Measurements from ENCODE around the gene SLC9A3. TPM values are rescaled to one million over a fixed set of nuclear protein-coding genes. Genes with fewer than 3 reads are reported as not detected.

The SLC9A3 gene
- total RNA-seq, 4 donors from 2014 or later = 5.9 to 8.2 (median 7.6) TPM

DNA sequence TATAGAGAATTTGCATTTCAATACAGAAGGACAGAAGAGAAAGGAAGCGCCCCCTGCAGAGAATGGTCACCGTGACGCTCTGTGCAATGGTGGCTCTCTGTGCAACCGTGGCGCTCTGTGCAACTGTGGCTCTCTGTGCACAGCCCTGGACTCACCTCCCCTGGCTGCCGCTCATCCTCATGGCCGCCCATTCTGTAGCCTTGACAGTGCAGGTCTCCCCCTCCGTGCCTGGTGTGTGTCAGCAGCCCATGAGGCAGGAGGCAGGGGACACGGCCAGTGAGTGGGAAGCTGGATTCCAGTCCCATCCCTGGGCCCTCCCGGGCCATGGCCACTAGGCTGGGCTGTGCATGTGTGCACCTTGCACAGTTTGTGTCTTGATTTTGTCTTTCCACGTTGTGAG is 69.3 kb downstream of the SLC9A3 start:
- DNase-seq = no peak
- 83 to 94% methylated on average over 11 of the region's 11 CpGs for WGBS, 2 donors
- TF ChIP-seq POLR2A (IDR thresholded peaks at IDR 0.05) (no peak), CTCF (IDR thresholded peaks at IDR 0.05) (no peak)
- H3K4me1 ChIP-seq = peaks cover 0 to 6% of the 10 kb centered on the region in 2 donors
- no peak overlapping the region for H3K27ac ChIP-seq
- intact Hi-C loops (cut with DNase I) = no loop called here
- H3K36me3 ChIP-seq = peaks cover 34 to 51% of the 10 kb centered on the region in 2 donors
- H3K27me3 ChIP-seq = no peaks in the 10 kb centered on the region
- no peak overlapping the region for H3K4me3 ChIP-seq (replicated peaks in 1 of 3)
- H3K9me3 ChIP-seq = no peaks in the 10 kb centered on the region

GRCh38 chr5:453725-454481 is 70.3 kb downstream of the SLC9A3 start:
- WGBS, 2 donors = 91 to 93% methylated on average over 12 to 16 of the region's 16 CpGs
- Histone ChIP-seq H3K9me3 (no peaks in the 10 kb centered on the region), H3K4me1 (peaks cover 0 to 4% of the 10 kb centered on the region in 2 donors), H3K27me3 (no peaks in the 10 kb centered on the region), H3K27ac (no peak overlapping the region), H3K4me3 (replicated peaks in 1 of 3) (no peak overlapping the region), H3K36me3 (peaks cover 39 to 58% of the 10 kb centered on the region in 2 donors)
- TF ChIP-seq CTCF (IDR thresholded peaks at IDR 0.05) = no peak
- intact Hi-C loops (cut with DNase I) = no loop called here
- DNase-seq = no peak

- H3K4me1 ChIP-seq = no peaks in the 10 kb centered on the region
- H3K4me3 ChIP-seq (replicated peaks in 1 of 3) = no peak overlapping the region
- H3K27ac ChIP-seq = no peak overlapping the region
- H3K9me3 ChIP-seq = no peaks in the 10 kb centered on the region
- intact Hi-C loops (cut with DNase I) = no loop called here
- no peak for DNase-seq
- no peaks in the 10 kb centered on the region for H3K27me3 ChIP-seq
- TF ChIP-seq POLR2A (IDR thresholded peaks at IDR 0.05) (no peak), CTCF (IDR thresholded peaks at IDR 0.05) (no peak)
- 96 to 97% methylated on average over 10 to 17 of the region's 17 CpGs for WGBS, 2 donors
- H3K36me3 ChIP-seq = peaks cover 47 to 61% of the 10 kb centered on the region in 2 donors
Observed at GRCh38 chr5:452978-453710, 71.1 kb downstream of the SLC9A3 start.

GRCh38 chr5:451587-452458 is 72.4 kb downstream of the SLC9A3 start:
- intact Hi-C loops (cut with DNase I) = no loop called here
- Histone ChIP-seq H3K9me3 (no peaks in the 10 kb centered on the region), H3K27ac (no peak overlapping the region), H3K27me3 (no peaks in the 10 kb centered on the region), H3K4me1 (no peaks in the 10 kb centered on the region), H3K4me3 (replicated peaks in 1 of 3) (no peak overlapping the region), H3K36me3 (peaks cover 52 to 58% of the 10 kb centered on the region in 2 donors)
- 87 to 96% methylated on average over 5 of the region's 5 CpGs for WGBS, 2 donors
- no peak for DNase-seq
- TF ChIP-seq CTCF (IDR thresholded peaks at IDR 0.05) (no peak), POLR2A (IDR thresholded peaks at IDR 0.05) (no peak)
